Measurements from ENCODE around the gene SLC16A5.
A peak's percentile ranks its signal among the peaks of the same experiment; 100 is the strongest.

SLC16A5 gene

DNA sequence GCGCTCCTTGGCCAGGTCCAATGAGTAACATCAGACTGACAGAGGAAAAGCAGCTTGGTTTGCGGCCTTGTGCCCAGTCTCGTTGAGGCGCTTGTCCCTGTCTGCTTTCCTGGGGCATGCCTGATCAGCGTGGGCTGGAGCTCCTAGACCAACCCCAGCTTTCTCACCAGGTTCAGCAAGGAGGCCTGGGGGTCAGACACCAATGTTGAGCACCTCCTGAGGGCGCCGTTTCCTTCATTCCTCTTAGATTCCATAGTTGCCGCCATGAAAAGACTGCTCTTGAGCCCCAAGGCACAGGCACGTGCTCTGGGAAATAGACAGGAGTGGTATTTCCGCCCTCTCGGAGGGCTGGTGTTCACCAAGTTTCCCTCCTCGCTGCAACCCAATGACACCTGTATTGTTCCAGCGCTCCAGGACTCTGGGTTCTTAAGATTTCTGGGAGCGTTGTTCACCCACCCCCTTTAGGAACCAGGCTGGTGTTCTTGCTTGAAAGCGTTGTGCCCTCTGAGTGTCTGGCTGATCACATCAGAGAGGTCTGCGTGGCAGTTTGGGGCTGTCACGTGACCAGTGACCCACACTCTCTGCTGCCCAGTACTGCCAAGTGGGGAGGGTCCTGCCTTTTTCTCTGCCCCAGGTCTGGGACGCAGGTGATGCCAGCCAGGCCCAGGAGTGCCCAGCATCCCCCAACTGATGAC, 22.7 kb upstream of the SLC16A5 start:
- H3K79me2 ChIP-seq (ENCODE audit: insufficient read depth, low read length): no peaks in the 10 kb centered on the region
- peaks cover 51% of the 10 kb centered on the region for H3K36me3 ChIP-seq (ENCODE audit: insufficient read depth, low read length)

DNA sequence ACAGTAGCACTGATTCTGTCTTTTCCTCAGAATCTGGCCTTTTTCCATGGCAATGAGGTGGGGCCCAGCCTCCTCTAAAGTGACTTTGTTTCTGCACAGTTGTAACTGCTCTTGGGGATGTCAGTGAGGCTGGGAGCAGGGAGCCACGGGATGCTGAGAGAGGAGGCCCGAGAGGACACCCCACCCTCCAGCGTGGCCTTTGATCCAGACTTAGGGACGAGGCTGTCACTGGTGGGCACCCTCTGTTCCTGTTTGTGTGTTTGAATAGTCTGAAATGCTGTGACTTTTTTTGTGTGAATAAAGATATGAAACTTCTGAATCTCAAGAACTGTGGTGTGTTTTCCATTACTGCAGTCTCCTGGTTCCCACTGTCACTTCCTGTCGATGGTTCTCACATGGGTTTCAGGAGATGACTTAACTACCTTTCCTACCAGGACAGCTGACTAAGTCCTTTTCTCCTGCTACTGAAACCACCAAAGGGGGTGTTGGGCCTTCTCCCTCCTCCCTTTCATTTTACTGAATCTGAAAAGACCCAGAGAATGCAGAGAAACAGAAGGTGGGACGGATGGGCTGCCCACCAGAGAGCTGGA, 22.1 kb upstream of the SLC16A5 start:
- no peak for ATAC-seq (ENCODE audit: insufficient read depth, low read depth)
- Histone ChIP-seq H3K79me2 (ENCODE audit: insufficient read depth, low read length) (no peaks in the 10 kb centered on the region), H3K9ac (ENCODE audit: low read depth, low read length) (no peak overlapping the region), H3K27ac (ENCODE audit: low read length) (peak overlapping the region; percentile 45), H3K36me3 (ENCODE audit: insufficient read depth, low read length) (peaks cover 45% of the 10 kb centered on the region), H3K9me3 (ENCODE audit: insufficient read depth, low read length, severe bottlenecking) (no peaks in the 10 kb centered on the region), H2AFZ (ENCODE audit: low read depth, low read length) (no peak overlapping the region), H3K4me1 (ENCODE audit: insufficient read depth, low read length) (peaks cover 31% of the 10 kb centered on the region), H4K20me1 (ENCODE audit: insufficient read depth, low read length) (no peaks in the 10 kb centered on the region), H3K27me3 (ENCODE audit: insufficient read depth, low read length, poor library complexity) (no peaks in the 10 kb centered on the region), H3K4me2 (ENCODE audit: insufficient read depth, low read length) (no peak overlapping the region), H3K4me3 (ENCODE audit: low read depth in 1 of 2, low read length in 2 of 2) (no peak overlapping the region)
- TF ChIP-seq, protein P1, sequence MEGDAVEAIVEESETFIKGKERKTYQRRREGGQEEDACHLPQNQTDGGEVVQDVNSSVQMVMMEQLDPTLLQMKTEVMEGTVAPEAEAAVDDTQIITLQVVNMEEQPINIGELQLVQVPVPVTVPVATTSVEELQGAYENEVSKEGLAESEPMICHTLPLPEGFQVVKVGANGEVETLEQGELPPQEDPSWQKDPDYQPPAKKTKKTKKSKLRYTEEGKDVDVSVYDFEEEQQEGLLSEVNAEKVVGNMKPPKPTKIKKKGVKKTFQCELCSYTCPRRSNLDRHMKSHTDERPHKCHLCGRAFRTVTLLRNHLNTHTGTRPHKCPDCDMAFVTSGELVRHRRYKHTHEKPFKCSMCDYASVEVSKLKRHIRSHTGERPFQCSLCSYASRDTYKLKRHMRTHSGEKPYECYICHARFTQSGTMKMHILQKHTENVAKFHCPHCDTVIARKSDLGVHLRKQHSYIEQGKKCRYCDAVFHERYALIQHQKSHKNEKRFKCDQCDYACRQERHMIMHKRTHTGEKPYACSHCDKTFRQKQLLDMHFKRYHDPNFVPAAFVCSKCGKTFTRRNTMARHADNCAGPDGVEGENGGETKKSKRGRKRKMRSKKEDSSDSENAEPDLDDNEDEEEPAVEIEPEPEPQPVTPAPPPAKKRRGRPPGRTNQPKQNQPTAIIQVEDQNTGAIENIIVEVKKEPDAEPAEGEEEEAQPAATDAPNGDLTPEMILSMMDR (IDR thresholded peaks at IDR 0.05; ENCODE audit: borderline replicate concordance, extremely low read depth, low read length, poor library complexity, severe bottlenecking): no peak
- TF ChIP-seq EZH2 (IDR thresholded peaks at IDR 0.05; ENCODE audit: borderline replicate concordance, low read depth, low read length, severe bottlenecking): no peak
- no peak for DNase-seq

More for the DNA sequence above, 22.7 kb upstream of the SLC16A5 start:
- H3K4me2 ChIP-seq (ENCODE audit: insufficient read depth, low read length): no peak overlapping the region
- ATAC-seq (ENCODE audit: insufficient read depth, low read depth) (no peak), DNase-seq (no peak)
- no peak overlapping the region for H3K9ac ChIP-seq (ENCODE audit: low read depth, low read length)
- no peaks in the 10 kb centered on the region for H3K27me3 ChIP-seq (ENCODE audit: insufficient read depth, low read length, poor library complexity)
- no peaks in the 10 kb centered on the region for H4K20me1 ChIP-seq (ENCODE audit: insufficient read depth, low read length)
- no peaks in the 10 kb centered on the region for H3K9me3 ChIP-seq (ENCODE audit: insufficient read depth, low read length, severe bottlenecking)
- TF ChIP-seq EZH2 (IDR thresholded peaks at IDR 0.05; ENCODE audit: borderline replicate concordance, low read depth, low read length, severe bottlenecking): no peak
- TF ChIP-seq, protein P1 (IDR thresholded peaks at IDR 0.05; ENCODE audit: borderline replicate concordance, extremely low read depth, low read length, poor library complexity, severe bottlenecking): no peak
- H3K4me3 ChIP-seq (ENCODE audit: low read depth in 1 of 2, low read length in 2 of 2): no peak overlapping the region
- peaks cover 31% of the 10 kb centered on the region for H3K4me1 ChIP-seq (ENCODE audit: insufficient read depth, low read length)
- no peak overlapping the region for H2AFZ ChIP-seq (ENCODE audit: low read depth, low read length)
- H3K27ac ChIP-seq (ENCODE audit: low read length): peak overlapping the region; percentile 45

DNA sequence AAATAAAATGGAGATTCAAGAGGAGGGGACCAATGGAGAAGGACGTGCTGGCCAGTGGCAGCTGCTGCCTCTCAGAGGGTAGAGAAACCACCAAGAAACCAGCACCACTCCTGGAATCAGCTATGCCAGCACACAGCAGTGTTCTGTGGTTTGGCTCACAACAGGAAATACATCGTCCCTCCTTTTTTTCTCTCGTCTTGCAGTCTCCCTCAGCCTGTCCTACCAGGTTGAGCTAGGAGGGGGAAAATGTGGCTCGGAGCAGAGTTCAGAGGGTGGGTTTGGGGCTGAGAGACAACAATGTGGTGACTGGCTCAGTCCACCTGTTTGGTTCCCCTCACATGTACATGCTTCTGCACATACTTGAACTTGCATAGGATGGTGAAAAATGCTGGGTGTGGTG, 19.9 kb upstream of the SLC16A5 start:
- Histone ChIP-seq H3K4me1 (ENCODE audit: insufficient read depth, low read length) (peaks cover 31% of the 10 kb centered on the region), H2AFZ (ENCODE audit: low read depth, low read length) (peak overlapping the region; percentile 53; the same call in 1 of the 2 replicates), H3K79me2 (ENCODE audit: insufficient read depth, low read length) (no peaks in the 10 kb centered on the region), H3K9ac (ENCODE audit: low read depth, low read length) (no peak overlapping the region), H3K4me2 (ENCODE audit: insufficient read depth, low read length) (peak overlapping the region; percentile 4; the same call in 1 of the 2 replicates), H3K36me3 (ENCODE audit: insufficient read depth, low read length) (peaks cover 25% of the 10 kb centered on the region), H3K4me3 (ENCODE audit: low read depth in 1 of 2, low read length in 2 of 2) (no peak overlapping the region), H3K27ac (ENCODE audit: low read length) (peak overlapping the region; percentile 67), H3K27me3 (ENCODE audit: insufficient read depth, low read length, poor library complexity) (no peaks in the 10 kb centered on the region), H3K9me3 (ENCODE audit: insufficient read depth, low read length, severe bottlenecking) (no peaks in the 10 kb centered on the region), H4K20me1 (ENCODE audit: insufficient read depth, low read length) (no peaks in the 10 kb centered on the region)
- no peak for TF ChIP-seq EZH2 (IDR thresholded peaks at IDR 0.05; ENCODE audit: borderline replicate concordance, low read depth, low read length, severe bottlenecking)
- TF ChIP-seq, protein P1 (IDR thresholded peaks at IDR 0.05; ENCODE audit: borderline replicate concordance, extremely low read depth, low read length, poor library complexity, severe bottlenecking): no peak
- peak; percentile 98 for ATAC-seq (ENCODE audit: insufficient read depth, low read depth)
- DNase-seq: peak; percentile 86

Measured in DND-41 (cell line).